Ishikawa (cell line): ENCODE data around the gene SASH1.

Source experiments
- CEBPB ChIP-seq: IDR thresholded peaks from 2 replicates; pipeline ENCODE4 v1.6.1; 2012
- CREB1 ChIP-seq: IDR thresholded peaks from 2 replicates; pipeline ENCODE4 v1.6.1; 2012; ENCODE audit warnings: low read depth
- EGR1 ChIP-seq: IDR thresholded peaks from 2 replicates; pipeline ENCODE4 v1.6.1; 2012
- EP300 ChIP-seq: IDR thresholded peaks from 2 replicates; pipeline ENCODE4 v1.6.1; 2012; ENCODE audit warnings: borderline replicate concordance
- FOXM1 ChIP-seq: IDR thresholded peaks from 2 replicates; pipeline ENCODE4 v1.6.1; 2012; ENCODE audit warnings: low read depth, borderline replicate concordance
- MAX ChIP-seq: IDR thresholded peaks from 2 replicates; pipeline ENCODE4 v1.6.1; 2012
- NFIC ChIP-seq: IDR thresholded peaks from 2 replicates; pipeline ENCODE4 v1.6.1; 2012
- RAD21 ChIP-seq: IDR thresholded peaks from 2 replicates; pipeline ENCODE4 v1.6.1; 2012; ENCODE audit warnings: low read depth
- REST ChIP-seq: IDR thresholded peaks from 2 replicates; pipeline ENCODE4 v1.6.1; 2012; ENCODE audit warnings: low read depth, mild to moderate bottlenecking
- TAF1 ChIP-seq: IDR thresholded peaks from 2 replicates; pipeline ENCODE4 v1.6.1; 2012; ENCODE audit warnings: low read depth, mild to moderate bottlenecking
- TCF12 ChIP-seq: IDR thresholded peaks from 2 replicates; pipeline ENCODE4 v1.6.1; 2012; ENCODE audit warnings: low read depth
- TEAD4 ChIP-seq: IDR thresholded peaks from 2 replicates; pipeline ENCODE4 v1.6.1; 2012
- USF1 ChIP-seq: IDR thresholded peaks from 2 replicates; pipeline ENCODE4 v1.6.1; 2012
- YY1 ChIP-seq: IDR thresholded peaks from 2 replicates; pipeline ENCODE4 v1.6.1; 2012; ENCODE audit warnings: low read depth
- ZBTB7A ChIP-seq: IDR thresholded peaks from 2 replicates; pipeline ENCODE4 v1.6.1; 2012; ENCODE audit warnings: low read depth

The SASH1 gene

GRCh38 chr6:148322704-148323103 lies 19.9 kb upstream of the SASH1 start:
- TF ChIP-seq ZBTB7A (no peak), RAD21 (no peak), MAX (no peak), USF1 (no peak), EGR1 (no peak), TEAD4 (no peak), CREB1 (no peak), TCF12 (no peak), TAF1 (no peak), YY1 (no peak)

GRCh38 chr6:148323344-148323743 lies 19.3 kb upstream of the SASH1 start:
- TF ChIP-seq FOXM1 (no peak), CREB1 (no peak), EGR1 (no peak), TCF12 (no peak), REST (no peak), TEAD4 (no peak), MAX (no peak), ZBTB7A (no peak)

- no peak for TF ChIP-seq CEBPB
- TF ChIP-seq ZBTB7A, result no peak
- no peak for TF ChIP-seq TEAD4
- no peak for TF ChIP-seq YY1
- no peak for TF ChIP-seq USF1
Observed at GRCh38 chr6:148324297-148324985, 18.2 kb upstream of the SASH1 start.

- TF ChIP-seq EP300, result no peak
- TF ChIP-seq CEBPB, result no peak
- no peak for TF ChIP-seq ZBTB7A
- no peak for TF ChIP-seq RAD21
- no peak for TF ChIP-seq TAF1
- TF ChIP-seq TEAD4, result no peak
- TF ChIP-seq FOXM1, result no peak
- no peak for TF ChIP-seq REST
- no peak for TF ChIP-seq CREB1
- no peak for TF ChIP-seq TCF12
- no peak for TF ChIP-seq YY1
- no peak for TF ChIP-seq NFIC
Observed at GRCh38 chr6:148325316-148326068, 17.1 kb upstream of the SASH1 start.

GRCh38 chr6:148328876-148329555 lies 13.6 kb upstream of the SASH1 start:
- TF ChIP-seq TAF1 (no peak), TEAD4 (no peak), TCF12 (no peak), MAX (no peak), USF1 (no peak), FOXM1 (no peak), REST (no peak), YY1 (no peak), RAD21 (no peak), ZBTB7A (no peak), NFIC (no peak), EGR1 (no peak), CREB1 (no peak), EP300 (no peak), CEBPB (no peak)
